HG03457 (cell line): ENCODE data around the gene PAK4.

ENCODE experiments used
- ATAC-seq: cut with Tn5 transposase; IDR thresholded peaks from one replicate; pipeline ENCODE4 v1.9.1; 2021; ENCODE audit warnings: moderate number of reproducible peaks; ENCODE audit not compliant: unreplicated experiment

The PAK4 gene

GRCh38 chr19:39177110-39177699, 51.6 kb downstream of the PAK4 start:
- no peak for ATAC-seq

GRCh38 chr19:39177736-39178135, 52.1 kb downstream of the PAK4 start:
- no peak for ATAC-seq

GRCh38 chr19:39178296-39179006, 52.9 kb downstream of the PAK4 start:
- no peak for ATAC-seq

- no peak for ATAC-seq
Measured at GRCh38 chr19:39179754-39180153, 54.2 kb downstream of the PAK4 start.

GRCh38 chr19:39180749-39181148, 55.2 kb downstream of the PAK4 start:
- no peak for ATAC-seq

- ATAC-seq: no peak
Measured at GRCh38 chr19:39181500-39182173, 56.1 kb downstream of the PAK4 start.

- ATAC-seq: no peak
Measured at GRCh38 chr19:39182174-39182505, 56.6 kb downstream of the PAK4 start.

- no peak for ATAC-seq
Measured at GRCh38 chr19:39183104-39183503, 57.5 kb downstream of the PAK4 start.

- ATAC-seq: no peak
Measured at GRCh38 chr19:39186391-39186790, 60.8 kb downstream of the PAK4 start.

- ATAC-seq: no peak
Measured at GRCh38 chr19:39187552-39187943, 62.0 kb downstream of the PAK4 start.

- no peak for ATAC-seq
Measured at GRCh38 chr19:39188960-39189359, 63.4 kb downstream of the PAK4 start.

GRCh38 chr19:39190768-39191167, 65.2 kb downstream of the PAK4 start:
- no peak for ATAC-seq

- ATAC-seq: no peak
Measured at GRCh38 chr19:39192846-39193245, 67.3 kb downstream of the PAK4 start.

- no peak for ATAC-seq
Measured at GRCh38 chr19:39193803-39194202, 68.2 kb downstream of the PAK4 start.

- ATAC-seq: no peak
Measured at GRCh38 chr19:39194832-39195542, 69.4 kb downstream of the PAK4 start.

- no peak for ATAC-seq
Measured at GRCh38 chr19:39195755-39196154, 70.2 kb downstream of the PAK4 start.

- ATAC-seq: no peak
Measured at GRCh38 chr19:39196320-39196719, 70.7 kb downstream of the PAK4 start.

- no peak for ATAC-seq
Measured at GRCh38 chr19:39196860-39197562, 71.4 kb downstream of the PAK4 start, which contains the start of gene NCCRP1. Gene NCCRP1, plus strand, starts transcription at chr19:39196964. Its CDS starts 19 bp downstream, at chr19:39196983.

GRCh38 chr19:39197808-39198207, 72.2 kb downstream of the PAK4 start:
- no peak for ATAC-seq

- no peak for ATAC-seq
Measured at GRCh38 chr19:39199025-39199424, 73.4 kb downstream of the PAK4 start.
